NCI-H1436 (cell line): ENCODE data around the gene SPDYE4.

Experiments
- DNase-seq: peaks from one replicate; lab custom pipeline; 2025; lab: John Stamatoyannopoulos, UW

Gene SPDYE4

DNA sequence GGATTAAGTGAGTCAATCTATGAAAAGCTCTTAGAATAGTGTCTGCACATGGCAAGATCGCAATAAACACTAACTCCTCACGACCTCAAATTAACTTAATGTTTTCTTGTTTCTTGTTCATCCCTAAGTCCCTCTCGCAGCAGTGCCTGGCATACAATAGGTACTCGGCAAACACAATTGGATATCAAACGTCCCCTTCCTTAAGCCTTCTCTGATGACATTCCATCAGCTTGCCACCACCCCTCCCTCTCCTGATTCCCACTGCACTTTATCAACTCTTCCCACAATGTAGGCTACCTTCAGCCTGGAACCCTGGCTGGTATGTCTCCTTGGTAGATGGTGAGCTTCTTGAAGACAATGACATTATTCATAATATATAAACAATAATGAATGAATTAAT, 47.1 kb downstream of the SPDYE4 start:
- DNase-seq: no peak

DNA sequence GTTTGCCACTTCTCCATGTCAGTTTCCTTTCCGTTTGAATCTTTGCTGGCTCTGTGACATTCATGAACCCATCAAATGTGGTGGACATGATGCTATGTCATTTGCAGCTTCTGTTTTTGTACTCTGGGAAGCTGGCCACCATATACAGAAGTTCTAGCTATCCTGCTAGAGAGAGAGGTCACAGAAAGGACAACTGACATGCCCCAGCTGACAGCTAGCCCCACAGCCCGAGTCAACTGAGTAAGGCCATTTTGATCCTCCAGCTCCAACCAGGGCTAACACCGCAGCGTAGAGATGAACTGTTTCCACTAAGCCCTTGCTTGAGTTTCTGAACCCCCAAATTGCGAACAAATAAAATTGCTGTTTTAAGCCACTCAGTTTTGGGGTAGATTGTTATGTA, 47.5 kb downstream of the SPDYE4 start:
- DNase-seq: no peak

DNA sequence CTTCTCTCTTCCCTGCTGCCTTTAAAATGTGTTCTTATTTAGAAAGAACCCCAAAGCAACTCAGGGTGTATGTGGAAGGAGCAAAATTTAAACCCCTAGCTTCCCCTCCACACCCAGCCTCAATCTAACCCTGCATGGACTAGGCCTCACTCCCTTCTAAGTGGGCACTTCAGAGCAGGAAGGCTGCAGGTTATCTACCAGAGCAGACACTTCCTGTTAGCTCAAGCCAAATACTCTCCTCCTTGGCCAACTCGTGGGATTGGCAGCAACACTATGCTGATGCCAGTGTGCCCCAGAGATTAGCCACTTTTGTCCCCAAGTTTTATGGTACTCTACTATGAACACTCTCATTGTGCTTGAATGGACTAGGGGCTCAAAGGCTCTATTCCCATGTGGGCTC, 49.3 kb downstream of the SPDYE4 start:
- DNase-seq: no peak

DNA sequence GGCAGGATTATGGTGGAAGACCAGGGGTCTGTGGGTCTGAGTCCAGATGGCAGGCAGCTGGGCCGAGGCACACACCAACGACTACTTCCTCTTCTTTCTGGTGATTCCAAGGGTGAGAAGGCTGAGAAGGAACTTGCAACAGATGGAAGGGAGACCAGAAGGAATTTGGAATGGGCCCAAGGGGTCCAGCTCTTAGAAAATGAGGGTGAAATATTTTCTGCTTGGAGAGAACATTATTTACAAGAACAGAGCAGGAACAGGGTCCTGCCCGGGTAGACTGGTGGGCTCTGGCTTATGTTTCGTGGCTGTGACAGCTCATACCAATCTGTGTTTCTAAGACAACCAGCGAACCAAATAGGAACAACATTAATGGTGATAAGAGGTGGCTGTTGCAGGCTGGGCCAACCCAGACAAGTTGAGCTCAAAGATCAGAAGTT, 50.3 kb downstream of the SPDYE4 start:
- DNase-seq: no peak

DNA sequence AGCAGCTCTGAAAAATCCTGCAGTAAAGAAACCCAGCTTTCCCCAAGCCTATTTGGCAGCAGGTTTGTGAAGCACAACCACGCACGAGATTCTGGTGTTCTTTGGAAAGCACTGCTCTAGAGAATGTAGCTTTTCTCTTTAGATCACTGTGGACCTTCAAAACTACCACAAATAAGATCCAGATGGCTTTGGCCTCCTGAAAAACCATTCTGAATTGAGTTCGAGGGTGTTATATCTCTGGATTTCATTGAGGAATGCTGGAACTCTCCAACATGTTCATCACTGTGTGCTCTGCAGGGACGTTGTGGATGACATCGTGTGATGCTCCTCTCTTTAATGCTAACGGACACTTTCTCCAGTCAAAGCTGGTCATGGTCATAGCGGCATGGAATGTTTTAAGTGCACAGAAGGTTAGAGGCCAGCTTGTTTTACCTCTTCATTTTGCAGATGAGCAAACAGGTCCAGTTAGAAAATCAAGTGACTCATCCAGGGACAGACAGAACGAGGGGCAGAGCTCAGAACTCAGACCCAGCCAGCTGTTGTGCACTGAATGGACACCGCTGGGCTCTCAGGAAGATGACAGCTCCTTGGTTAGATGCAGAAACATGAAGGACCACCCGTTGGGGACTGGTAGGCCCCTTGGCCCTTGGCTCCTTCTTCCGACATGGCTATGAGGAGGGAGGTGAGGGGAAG, 50.9 kb downstream of the SPDYE4 start:
- DNase-seq: no peak

DNA sequence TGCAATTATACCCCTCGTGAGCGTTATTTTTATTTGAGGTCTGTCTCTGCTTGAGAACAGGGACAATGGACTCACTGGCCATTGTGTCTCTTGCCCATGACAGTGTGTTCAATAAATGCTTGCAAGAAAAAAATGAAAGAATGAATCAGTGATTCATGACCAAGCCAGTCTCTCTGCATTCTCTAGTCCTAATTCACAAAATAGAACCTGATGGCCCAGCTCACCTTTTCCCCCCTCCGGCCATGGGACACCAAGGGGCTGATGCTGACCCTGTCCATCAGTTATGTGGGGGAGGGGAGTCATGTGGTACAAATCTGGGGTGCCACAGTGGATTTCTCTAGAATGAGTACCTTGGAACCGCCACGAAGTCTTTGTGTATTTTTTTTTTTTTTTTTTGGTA, 51.9 kb downstream of the SPDYE4 start:
- no peak for DNase-seq

DNA sequence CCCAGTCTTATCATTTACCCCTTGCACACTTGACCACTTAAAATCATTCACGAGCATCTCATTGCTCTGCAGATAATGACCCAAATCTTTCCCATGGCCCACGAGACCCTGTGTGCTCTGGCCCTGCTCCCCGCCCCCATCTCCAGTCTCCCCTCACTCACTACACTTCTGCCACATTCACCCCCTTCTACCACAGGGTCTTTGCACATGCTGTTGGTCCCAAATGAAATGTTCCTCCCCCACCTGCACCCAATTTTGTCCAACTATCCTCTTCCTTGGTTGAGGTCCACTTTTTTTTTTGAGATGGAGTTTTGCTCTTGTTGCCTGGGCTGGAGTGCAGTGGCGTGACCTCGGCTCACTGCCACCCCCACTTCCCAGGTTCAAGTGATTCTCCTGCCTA, 52.9 kb downstream of the SPDYE4 start:
- no peak for DNase-seq

DNA sequence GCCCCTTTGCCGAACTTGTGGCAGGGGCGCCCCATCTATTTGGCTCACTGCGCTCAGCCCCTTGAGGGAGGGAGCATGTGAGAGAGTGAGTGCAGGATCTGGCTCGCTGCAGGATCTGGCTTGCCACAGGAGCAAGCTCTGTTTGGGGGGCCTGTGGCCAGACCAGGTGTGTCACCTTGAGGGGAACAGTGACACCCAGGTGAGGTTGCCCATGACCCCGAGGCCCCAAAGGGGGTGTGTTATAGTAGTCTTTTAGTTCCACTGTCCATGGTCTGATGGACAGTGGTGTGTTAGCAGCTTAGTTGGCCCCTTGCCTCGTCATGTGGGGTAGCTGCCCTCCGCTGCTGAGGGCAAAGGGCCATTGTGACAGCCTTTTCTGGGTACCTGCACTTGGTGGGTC, 55.3 kb downstream of the SPDYE4 start:
- DNase-seq: no peak

DNA sequence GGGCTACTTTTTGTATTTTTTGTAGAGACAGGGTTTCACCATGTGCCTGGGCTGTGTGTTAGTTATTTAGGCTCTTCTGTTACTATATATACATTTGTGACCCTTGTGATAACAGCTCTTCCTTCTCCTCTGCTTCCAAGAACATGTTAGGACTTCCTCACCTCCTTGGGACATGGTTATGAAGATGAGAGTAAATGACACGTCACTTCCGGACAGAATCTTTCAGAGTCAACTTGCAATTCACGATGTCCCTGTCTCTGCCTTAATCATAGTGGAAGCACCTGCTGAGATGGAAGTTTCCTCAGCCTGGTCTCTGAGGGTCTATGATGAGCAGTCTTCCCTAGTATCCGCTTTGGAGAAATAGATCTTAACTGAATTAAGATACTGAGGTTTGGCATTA, 56.6 kb downstream of the SPDYE4 start:
- DNase-seq: no peak

DNA sequence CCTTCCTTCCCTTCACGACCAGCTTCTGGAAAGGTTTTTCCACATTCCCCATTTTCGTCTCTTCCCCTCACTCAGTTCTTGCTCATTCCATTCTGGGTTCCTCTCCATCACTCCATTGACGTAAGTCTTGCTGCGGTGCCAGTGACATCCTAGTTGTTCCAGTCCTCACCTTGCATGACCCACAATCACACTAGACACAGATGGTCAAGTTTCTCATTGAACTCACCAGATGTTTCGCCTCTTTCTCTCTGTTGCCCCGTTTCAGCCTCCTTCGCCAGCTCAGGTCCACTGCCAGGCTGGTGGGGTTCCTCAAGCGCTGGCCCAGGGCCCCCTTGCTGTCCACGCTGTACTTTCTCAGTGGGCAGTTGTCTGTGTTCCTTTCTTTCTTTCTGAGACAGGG, 57.1 kb downstream of the SPDYE4 start:
- DNase-seq: no peak
